ENCODE results near the gene PCDH1.

GRCh38 chr5:141812512-141812911, 65.7 kb downstream of the PCDH1 start:
- no peak for TF ChIP-seq POLR2A (IDR thresholded peaks at IDR 0.05)
- TF ChIP-seq, protein P1, sequence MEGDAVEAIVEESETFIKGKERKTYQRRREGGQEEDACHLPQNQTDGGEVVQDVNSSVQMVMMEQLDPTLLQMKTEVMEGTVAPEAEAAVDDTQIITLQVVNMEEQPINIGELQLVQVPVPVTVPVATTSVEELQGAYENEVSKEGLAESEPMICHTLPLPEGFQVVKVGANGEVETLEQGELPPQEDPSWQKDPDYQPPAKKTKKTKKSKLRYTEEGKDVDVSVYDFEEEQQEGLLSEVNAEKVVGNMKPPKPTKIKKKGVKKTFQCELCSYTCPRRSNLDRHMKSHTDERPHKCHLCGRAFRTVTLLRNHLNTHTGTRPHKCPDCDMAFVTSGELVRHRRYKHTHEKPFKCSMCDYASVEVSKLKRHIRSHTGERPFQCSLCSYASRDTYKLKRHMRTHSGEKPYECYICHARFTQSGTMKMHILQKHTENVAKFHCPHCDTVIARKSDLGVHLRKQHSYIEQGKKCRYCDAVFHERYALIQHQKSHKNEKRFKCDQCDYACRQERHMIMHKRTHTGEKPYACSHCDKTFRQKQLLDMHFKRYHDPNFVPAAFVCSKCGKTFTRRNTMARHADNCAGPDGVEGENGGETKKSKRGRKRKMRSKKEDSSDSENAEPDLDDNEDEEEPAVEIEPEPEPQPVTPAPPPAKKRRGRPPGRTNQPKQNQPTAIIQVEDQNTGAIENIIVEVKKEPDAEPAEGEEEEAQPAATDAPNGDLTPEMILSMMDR (IDR thresholded peaks at IDR 0.05) = no peak
